Activated T-cell treated with anti-CD3 and anti-CD28 coated beads, Interleukin-2, amount 50 U/mL, for 24 hours (primary cell): ENCODE data around the gene SLC4A2.
"Not testable (repeated sequence)": the region's sequence is repeated elsewhere in the genome, so short reads cannot be mapped to it uniquely, and the experiment has no call there.

ENCODE experiments used
- DNase-seq: peaks from one replicate; pipeline ENCODE4 v3.0.0-alpha.2; 2020
- H3K27ac Mint-ChIP-seq: 2 replicates; pipeline ENCODE4 v1.8.0; 2020; ENCODE audit warnings: mild to moderate bottlenecking, mixed read lengths
- H3K27me3 Mint-ChIP-seq: 2 replicates; pipeline ENCODE4 v1.8.0; 2020; ENCODE audit warnings: mixed read lengths
- H3K36me3 Mint-ChIP-seq: 2 replicates; pipeline ENCODE4 v1.8.0; 2020; ENCODE audit warnings: low read depth, mixed read lengths
- H3K4me1 Mint-ChIP-seq: 2 replicates; pipeline ENCODE4 v1.8.0; 2020; ENCODE audit warnings: low read depth, mixed read lengths
- H3K4me3 Mint-ChIP-seq: 2 replicates; pipeline ENCODE4 v1.8.0; 2020; ENCODE audit warnings: mild to moderate bottlenecking, moderate library complexity, mixed read lengths
- H3K9me3 Mint-ChIP-seq: 2 replicates; pipeline ENCODE4 v1.8.0; 2020; ENCODE audit warnings: mixed read lengths

The SLC4A2 gene

GRCh38 chr7:151017953-151018420 is 41.4 kb upstream of the SLC4A2 start:
- Mint-ChIP-seq H3K27ac (peak overlapping the region; percentile 84), H3K4me1 (peaks cover 55% of the 10 kb centered on the region), H3K27me3 (peaks cover 17% of the 10 kb centered on the region), H3K9me3 (no peaks in the 10 kb centered on the region), H3K4me3 (peak overlapping the region; percentile 72), H3K36me3 (peaks cover 6% of the 10 kb centered on the region)
- DNase-seq, result peak; percentile 91

DNA sequence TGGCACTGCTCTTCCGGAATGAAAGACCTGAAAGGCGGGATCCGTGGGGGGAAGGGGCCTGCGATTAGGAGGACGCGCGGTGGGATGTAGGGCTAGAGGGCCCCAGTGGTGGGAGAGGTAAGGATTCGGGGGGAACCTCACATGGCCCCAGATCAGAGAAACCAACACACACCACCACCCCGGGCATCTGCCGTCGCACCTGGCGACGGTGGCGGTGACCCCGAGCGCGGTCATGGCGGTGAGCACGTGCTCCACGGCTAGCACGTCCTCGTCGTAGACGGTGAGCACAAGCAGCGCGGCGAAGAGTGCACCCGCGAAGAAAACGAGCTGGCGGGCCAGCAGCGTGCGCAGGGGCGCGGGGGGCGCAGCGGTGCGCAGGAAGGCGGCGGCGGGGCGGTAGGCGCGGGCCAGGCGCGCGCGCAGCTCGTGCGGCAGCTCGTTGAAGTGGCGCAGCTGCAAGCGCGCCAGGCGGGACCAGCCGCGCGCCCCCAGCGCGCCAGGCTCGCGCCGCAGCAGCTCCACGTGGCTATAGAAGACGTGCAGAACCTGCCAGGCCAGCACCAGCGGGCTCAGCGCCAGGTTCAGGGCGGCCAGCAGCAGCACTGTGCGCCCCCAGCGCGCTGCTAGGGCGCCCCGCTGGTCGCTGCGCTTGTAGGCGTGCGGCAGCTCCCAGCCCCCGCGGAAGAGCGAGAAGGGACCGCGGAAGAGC is 40.8 kb upstream of the SLC4A2 start:
- no peaks in the 10 kb centered on the region for H3K9me3 Mint-ChIP-seq
- DNase-seq, result peak; percentile 77
- H3K4me1 Mint-ChIP-seq, result peaks cover 51% of the 10 kb centered on the region

DNA sequence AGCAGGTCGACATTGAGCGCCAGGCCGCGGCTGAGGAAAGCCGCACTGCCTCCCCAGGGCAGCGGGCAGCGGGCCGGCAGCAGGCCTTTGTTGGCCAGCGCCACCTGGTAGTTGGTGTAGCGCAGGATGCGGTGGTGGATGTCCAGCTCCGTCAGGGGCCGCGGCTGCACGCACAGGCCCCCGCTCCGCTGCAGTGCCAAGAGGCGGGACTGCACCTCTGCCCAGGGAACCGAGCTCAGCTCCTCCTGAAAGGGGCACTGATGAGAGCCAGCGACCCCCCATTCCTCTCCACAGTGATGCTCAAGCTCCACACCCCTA is 40.3 kb upstream of the SLC4A2 start:
- H3K9me3 Mint-ChIP-seq, result no peaks in the 10 kb centered on the region
- H3K27me3 Mint-ChIP-seq, result peaks cover 17% of the 10 kb centered on the region
- H3K4me3 Mint-ChIP-seq, result peak overlapping the region; percentile 20
- no peak for DNase-seq
- peaks cover 5% of the 10 kb centered on the region for H3K36me3 Mint-ChIP-seq
- peak overlapping the region; percentile 13 for H3K27ac Mint-ChIP-seq
- peaks cover 46% of the 10 kb centered on the region for H3K4me1 Mint-ChIP-seq

More for the DNA sequence above, 40.8 kb upstream of the SLC4A2 start:
- Mint-ChIP-seq H3K4me3 (peak overlapping the region; percentile 72), H3K27me3 (peaks cover 17% of the 10 kb centered on the region), H3K36me3 (peaks cover 6% of the 10 kb centered on the region), H3K27ac (peak overlapping the region; percentile 84)

- DNase-seq, result no peak
- H3K4me3 Mint-ChIP-seq, result no peak overlapping the region
- peaks cover 35% of the 10 kb centered on the region for H3K4me1 Mint-ChIP-seq
- H3K27me3 Mint-ChIP-seq, result peaks cover 17% of the 10 kb centered on the region
- no peaks in the 10 kb centered on the region for H3K9me3 Mint-ChIP-seq
- H3K27ac Mint-ChIP-seq, result no peak overlapping the region
- no peaks in the 10 kb centered on the region for H3K36me3 Mint-ChIP-seq
Observed at GRCh38 chr7:151020231-151020630, 39.2 kb upstream of the SLC4A2 start.

GRCh38 chr7:151023232-151023631 is 36.2 kb upstream of the SLC4A2 start:
- H3K4me3 Mint-ChIP-seq, result no peak overlapping the region
- DNase-seq, result no peak
- no peaks in the 10 kb centered on the region for H3K9me3 Mint-ChIP-seq
- H3K36me3 Mint-ChIP-seq, result no peaks in the 10 kb centered on the region
- peaks cover 16% of the 10 kb centered on the region for H3K27me3 Mint-ChIP-seq
- peaks cover 19% of the 10 kb centered on the region for H3K4me1 Mint-ChIP-seq
- H3K27ac Mint-ChIP-seq, result no peak overlapping the region

DNA sequence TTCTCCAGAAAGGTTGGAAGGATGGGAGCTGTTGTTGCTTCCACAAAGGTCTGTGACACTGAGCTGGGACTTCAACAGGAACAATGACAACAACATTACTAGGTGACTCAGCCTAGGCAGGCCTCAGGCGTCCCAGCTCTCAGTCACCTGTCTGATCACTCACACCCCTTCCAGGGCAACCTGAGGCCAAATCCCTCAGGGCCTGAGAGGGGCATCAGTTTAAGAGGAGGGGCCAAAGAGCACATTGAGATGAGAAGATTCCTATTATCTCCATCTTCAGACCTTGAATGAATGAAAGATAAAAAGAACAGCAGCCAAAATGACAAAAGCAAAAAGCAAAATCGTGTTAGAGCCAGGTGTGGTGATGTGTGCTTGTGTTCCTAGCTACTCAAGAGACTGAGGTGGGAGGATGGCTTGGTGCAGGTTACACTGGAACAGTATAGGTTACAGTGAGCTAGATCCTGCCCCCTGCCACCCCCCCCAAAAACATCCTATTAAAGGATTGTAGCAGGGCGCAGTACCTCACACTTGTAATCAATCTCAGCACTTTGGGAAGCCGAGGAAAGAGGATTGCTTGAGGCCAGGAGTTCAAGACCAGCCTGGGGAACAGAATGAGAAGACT is 34.8 kb upstream of the SLC4A2 start, which contains the start of gene ATG9B:
TSS of gene ATG9B (minus strand) at position 60 of the 622 bp plus-strand sequence. CDS start 71 bp downstream, outside the sequence.
- H3K27ac Mint-ChIP-seq, result no peak within 1 kb of the TSS
- H3K27me3 Mint-ChIP-seq, result peaks cover 9% of the 10 kb centered on the region
- no peak for DNase-seq
- H3K4me3 Mint-ChIP-seq, result no peak within 1 kb of the TSS
- H3K9me3 Mint-ChIP-seq, result no peaks in the 10 kb centered on the region
- peaks cover 10% of the 10 kb centered on the region for H3K36me3 Mint-ChIP-seq
- H3K4me1 Mint-ChIP-seq, result peaks cover 16% of the 10 kb centered on the region

GRCh38 chr7:151025924-151026671 is 33.3 kb upstream of the SLC4A2 start:
- peaks cover 17% of the 10 kb centered on the region for H3K36me3 Mint-ChIP-seq
- no peaks in the 10 kb centered on the region for H3K27me3 Mint-ChIP-seq
- H3K9me3 Mint-ChIP-seq, result no peaks in the 10 kb centered on the region
- DNase-seq, result no peak
- no peak overlapping the region for H3K27ac Mint-ChIP-seq
- peaks cover 19% of the 10 kb centered on the region for H3K4me1 Mint-ChIP-seq
- H3K4me3 Mint-ChIP-seq, result no peak overlapping the region

DNA sequence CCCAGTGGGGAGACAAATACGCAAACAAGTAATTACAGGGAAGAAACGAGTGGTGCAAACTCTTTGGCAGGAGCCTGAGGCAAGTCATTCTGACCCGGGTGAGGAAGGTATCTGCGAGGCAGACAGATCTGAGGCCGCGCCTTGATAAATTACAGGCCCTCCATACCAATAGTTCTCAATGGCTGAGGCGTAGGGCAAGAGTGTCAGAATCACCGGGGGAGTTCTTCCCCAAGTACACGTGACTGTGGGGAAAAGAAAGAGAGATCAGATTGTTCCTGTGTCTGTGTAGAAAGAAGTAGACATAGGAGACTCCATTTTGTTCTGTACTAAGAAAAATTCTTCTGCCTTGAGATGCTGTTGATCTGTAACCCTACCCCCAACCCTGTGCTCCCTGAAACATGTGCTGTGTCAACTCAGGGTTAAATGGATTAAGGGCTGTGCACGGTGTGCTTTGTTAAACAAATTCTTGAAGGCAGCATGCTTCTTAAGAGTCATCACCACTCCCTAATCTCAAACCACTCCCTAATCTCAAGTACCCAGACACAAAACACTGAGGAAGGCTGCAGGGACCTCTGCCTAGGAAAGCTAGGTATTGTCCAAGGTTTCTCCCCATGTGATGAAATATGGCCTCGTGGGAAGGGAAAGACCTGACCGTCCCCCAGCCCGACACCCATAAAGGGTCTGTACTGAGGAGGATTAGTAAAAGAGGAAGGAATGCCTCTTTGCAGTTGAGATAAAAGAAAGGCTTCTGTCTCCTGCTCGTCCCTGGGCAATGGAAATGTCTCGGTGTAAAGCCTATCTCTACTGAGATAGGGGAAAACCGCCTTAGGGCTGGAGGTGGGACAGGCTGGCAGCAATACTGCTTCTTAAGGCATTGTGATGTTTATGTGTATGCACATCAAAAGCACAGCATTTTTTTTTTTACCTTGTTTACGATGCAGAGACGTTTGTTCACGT is 32.3 kb upstream of the SLC4A2 start:
- H3K27me3 Mint-ChIP-seq, DNase-seq, H3K9me3 Mint-ChIP-seq: not testable (repeated sequence)
- peaks cover 19% of the 10 kb centered on the region for H3K4me1 Mint-ChIP-seq
- H3K4me3 Mint-ChIP-seq, result peak overlapping the region; percentile 96
- peak overlapping the region; percentile 96 for H3K27ac Mint-ChIP-seq
- H3K36me3 Mint-ChIP-seq, result peaks cover 26% of the 10 kb centered on the region

DNA sequence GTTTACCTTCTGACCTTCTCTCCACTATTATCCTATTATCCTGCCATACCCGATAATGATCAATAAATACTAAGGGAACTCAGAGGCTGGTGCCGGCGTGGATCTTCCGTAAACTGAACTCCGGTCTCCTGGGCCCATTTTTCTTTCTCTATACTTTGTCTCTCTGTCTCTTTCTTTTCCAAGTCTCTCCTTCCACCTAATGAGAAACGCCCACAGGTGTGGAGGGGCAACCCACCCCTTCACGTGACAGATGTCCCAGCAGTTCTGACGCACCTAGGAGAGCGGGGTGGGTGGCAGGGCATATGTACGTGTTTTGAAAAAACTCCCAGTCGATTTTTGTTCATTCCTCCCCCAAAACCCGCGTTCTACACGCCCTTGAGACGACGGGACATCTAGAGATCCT is 31.7 kb upstream of the SLC4A2 start:
- peak overlapping the region; percentile 96 for H3K4me3 Mint-ChIP-seq
- H3K36me3 Mint-ChIP-seq, result peaks cover 32% of the 10 kb centered on the region
- H3K27me3 Mint-ChIP-seq, H3K9me3 Mint-ChIP-seq, DNase-seq: not testable (repeated sequence)
- peak overlapping the region; percentile 96 for H3K27ac Mint-ChIP-seq
- peaks cover 19% of the 10 kb centered on the region for H3K4me1 Mint-ChIP-seq

GRCh38 chr7:151028131-151028947 is 31.1 kb upstream of the SLC4A2 start, which contains the start of gene ABCB8:
Gene ABCB8, plus strand, starts transcription at chr7:151028450. Its CDS starts 66 bp downstream, at chr7:151028516.
- Mint-ChIP-seq H3K36me3 (peaks cover 38% of the 10 kb centered on the region), H3K9me3 (no peaks in the 10 kb centered on the region), H3K4me3 (peak within 1 kb of the TSS; percentile 96), H3K27ac (peak within 1 kb of the TSS; percentile 96), H3K4me1 (peaks cover 19% of the 10 kb centered on the region), H3K27me3 (no peaks in the 10 kb centered on the region)
- peak; percentile 97 for DNase-seq

- Mint-ChIP-seq H3K4me1 (peaks cover 19% of the 10 kb centered on the region), H3K27ac (peak overlapping the region; percentile 96), H3K4me3 (peak overlapping the region; percentile 96), H3K9me3 (no peaks in the 10 kb centered on the region), H3K27me3 (no peaks in the 10 kb centered on the region), H3K36me3 (peaks cover 43% of the 10 kb centered on the region)
- DNase-seq, result no peak
Observed at GRCh38 chr7:151028948-151029501, 30.4 kb upstream of the SLC4A2 start.

DNA sequence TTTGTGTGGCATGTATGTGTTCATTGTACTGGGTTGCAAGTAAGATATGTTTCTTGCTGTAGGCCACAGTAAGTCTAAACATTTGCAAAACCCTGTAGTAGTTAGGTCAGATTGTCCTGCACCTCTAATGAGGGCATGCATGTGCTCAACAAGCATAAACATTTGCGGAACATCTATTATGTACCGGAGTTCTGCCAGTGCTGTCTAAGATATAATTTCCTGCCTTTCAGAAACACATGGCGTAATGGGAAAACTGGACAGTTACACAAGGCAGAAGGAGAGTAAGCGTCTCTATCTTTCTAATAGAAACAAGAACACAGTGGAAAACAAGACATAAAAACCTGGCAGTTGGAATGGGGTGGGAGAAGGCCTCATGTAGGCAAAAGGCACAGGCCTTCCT is 28.4 kb upstream of the SLC4A2 start:
- no peak overlapping the region for H3K27ac Mint-ChIP-seq
- H3K4me3 Mint-ChIP-seq, result no peak overlapping the region
- H3K9me3 Mint-ChIP-seq, result no peaks in the 10 kb centered on the region
- H3K4me1 Mint-ChIP-seq, result peaks cover 19% of the 10 kb centered on the region
- peaks cover 60% of the 10 kb centered on the region for H3K36me3 Mint-ChIP-seq
- no peak for DNase-seq
- no peaks in the 10 kb centered on the region for H3K27me3 Mint-ChIP-seq
